ENCODE data around the gene ATP8B1. TPM values are rescaled to one million over a fixed set of nuclear protein-coding genes. Genes with fewer than 3 reads are reported as not detected.

ATP8B1 gene
- total RNA-seq, 2 donors from 2014 or later, result 6.4 to 14.9 TPM

DNA sequence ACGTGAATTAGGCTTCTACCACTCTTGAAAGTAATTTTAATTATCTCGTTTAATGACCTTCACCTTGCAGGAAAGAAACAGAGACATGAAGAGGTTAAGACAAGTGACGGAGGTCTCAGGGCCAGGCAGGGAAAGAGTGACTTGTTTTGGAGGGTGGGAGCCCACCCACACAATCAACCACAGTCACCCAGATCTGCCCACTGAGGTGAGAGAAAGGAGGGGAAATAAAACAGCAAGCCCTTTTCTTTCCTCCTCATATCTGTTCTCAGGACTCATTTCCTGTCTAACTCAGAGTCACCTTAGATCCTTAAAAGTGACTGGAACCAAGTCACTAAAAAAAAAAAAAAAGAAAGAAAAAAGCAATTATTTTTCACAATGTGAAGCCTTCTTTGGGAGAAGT, 26.8 kb downstream of the ATP8B1 start:
- intact Hi-C loops (cut with DNase I), result no loop called here
- DNase-seq (no peak), ATAC-seq (no peak)

DNA sequence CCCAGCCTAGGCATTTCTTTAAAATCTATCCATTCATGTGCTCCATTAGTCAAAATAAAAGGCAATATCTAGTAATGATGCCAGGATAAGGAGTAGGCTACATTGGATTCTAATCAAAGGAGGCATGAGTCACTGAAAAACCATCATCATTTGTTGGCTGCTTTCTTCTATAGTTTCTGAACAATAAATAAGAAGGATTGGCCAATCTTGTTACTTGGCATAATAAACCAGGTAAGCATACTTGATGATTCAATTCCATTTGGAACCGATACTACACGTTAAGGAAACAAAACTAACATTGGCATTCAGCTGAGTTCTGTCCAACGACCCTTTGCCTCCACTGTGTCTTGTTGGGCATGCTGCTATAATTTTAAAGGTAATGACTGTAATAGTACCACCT, 27.2 kb downstream of the ATP8B1 start:
- DNase-seq (no peak), ATAC-seq (no peak)
- intact Hi-C loops (cut with DNase I), result no loop called here

DNA sequence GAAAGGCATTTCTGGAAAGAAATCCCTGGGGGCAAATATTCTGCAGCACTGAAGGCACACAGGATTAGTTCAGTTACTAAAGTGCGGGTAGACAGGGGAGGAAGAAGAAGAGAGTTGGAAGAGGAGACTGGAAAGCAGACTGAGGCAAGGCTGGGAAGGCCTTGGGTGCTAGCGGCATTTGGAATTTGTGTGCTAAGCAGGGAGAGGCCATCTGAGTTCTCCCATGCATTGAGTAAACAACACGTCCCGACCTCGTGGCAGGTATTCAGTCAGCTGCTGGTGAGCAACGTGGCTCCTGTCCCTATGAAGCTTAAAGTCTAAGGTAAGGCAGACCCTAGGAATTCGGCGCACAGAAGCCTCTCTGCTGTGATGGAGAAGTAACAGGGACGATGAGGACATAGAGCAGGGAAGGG, 30.7 kb downstream of the ATP8B1 start:
- intact Hi-C loops (cut with DNase I), result no loop called here
- ATAC-seq (no peak), DNase-seq (no peak)

DNA sequence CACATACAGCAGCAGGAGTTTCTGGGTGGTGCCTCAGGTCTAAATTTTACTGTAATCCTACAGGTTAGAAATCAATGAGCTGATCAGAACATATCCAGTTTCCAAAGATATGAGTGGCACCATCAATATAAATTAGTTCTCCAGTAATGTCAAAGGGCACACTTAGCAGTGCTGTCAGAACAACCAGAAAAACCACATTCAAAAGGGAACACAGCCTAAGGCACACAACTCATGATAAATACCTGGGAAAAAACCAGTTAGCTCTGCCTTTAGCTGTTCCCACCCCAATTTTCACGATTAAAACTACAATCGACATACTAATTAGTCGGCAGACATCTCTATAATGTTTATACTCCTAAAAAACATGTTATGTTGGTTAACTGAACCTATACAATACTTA, 31.5 kb downstream of the ATP8B1 start:
- intact Hi-C loops (cut with DNase I), result no loop called here
- no peak for ATAC-seq

DNA sequence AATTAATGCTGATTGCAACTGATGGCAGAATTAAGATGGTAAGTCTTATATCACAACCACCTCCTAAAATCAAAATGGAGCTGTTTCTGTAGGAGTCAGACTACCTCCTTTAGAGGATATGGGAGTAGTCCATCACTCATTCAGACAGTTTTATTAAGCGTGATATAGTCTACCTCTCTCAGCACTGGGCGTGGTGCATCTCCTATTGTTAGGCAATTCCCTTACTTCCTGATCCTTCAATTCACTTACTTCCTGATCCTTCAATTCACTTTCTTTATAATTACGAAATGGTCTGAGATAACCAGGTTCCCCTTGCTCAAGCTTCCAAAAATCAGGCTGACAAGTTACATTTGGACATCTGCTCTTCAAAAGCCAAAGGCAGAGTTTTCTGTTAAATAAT, 31.9 kb downstream of the ATP8B1 start:
- intact Hi-C loops (cut with DNase I), result no loop called here
- ATAC-seq (peak in 1 of 2 donors; percentile 54), DNase-seq (no peak)

More for the DNA sequence above, 31.5 kb downstream of the ATP8B1 start:
- DNase-seq, result no peak

DNA sequence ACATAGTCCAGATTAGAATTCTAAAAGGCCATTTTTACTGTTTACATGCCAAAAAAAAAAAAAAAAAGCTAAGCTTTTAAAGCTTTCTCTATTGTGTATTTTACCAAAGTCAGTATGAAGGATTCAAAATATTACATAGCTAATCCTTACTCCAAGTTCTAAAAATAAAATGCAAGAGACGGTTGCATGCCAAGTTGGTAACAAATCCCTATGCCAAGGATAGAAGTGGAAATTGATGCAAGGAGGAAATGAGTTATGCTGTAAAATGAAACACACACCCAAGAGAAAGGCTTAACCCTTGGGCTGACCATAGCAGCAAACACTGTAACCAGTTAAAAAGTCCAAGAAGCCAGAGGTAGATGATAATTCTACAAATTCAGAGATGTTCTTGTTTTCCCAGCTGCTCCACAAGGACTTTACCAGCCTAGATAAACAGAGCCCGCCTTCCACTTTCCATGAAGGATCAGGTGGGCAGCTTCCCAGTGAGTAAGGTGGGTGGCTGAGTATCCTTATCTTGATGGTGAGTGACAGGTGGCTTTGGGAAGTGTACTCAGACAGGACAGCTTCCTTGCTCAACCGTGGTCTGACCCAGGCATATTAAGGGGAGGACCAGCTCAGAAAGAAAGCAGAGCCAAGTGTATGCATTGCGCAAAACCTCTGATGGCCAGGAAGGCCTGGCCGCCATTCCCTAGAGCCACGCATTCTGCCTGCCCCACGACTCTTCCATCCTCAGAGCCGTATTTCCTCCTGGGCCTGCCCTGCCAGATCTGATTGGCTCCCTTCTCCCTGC, 34.4 kb downstream of the ATP8B1 start:
- intact Hi-C loops (cut with DNase I), result no loop called here
- ATAC-seq (peak; percentile 62 to 69), DNase-seq (no peak)

DNA sequence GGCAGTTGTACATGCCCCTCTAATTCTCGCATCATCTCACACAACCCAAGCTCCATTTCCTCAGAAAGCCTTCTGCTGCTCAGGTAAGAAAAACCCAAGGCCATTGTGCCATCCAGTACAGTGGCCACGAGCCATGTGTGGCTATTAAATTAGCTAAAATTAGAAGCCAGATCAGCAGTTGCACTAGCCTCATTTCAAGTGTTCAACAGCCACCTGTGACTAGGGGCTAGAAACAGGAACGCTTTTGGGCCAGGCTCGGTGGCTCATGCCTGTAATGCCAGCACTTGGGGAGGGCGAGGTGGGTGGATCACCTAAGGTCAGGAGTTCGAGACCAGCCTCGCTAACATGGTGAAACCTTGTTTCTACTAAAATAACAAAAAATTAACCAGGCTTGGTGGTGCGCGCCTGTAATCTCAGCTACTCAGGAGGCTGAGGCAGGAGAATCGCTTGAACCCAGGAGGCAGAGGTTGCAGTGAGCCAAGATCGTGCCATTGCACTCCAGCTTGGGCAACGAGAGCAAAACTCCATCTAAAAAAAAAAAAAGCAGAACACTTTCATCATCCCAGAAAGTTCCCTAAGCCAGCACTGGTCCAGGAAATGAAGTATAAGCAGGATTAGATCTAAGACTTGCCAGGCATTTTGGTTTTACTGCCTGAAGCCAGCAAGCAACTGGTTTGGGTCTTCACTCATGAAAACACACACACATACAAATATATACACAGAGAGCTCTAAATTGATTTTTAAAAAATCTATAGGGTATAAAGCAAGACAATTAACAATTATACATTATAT, 35.7 kb downstream of the ATP8B1 start:
- ATAC-seq (no peak), DNase-seq (no peak)
- intact Hi-C loops (cut with DNase I), result no loop called here

DNA sequence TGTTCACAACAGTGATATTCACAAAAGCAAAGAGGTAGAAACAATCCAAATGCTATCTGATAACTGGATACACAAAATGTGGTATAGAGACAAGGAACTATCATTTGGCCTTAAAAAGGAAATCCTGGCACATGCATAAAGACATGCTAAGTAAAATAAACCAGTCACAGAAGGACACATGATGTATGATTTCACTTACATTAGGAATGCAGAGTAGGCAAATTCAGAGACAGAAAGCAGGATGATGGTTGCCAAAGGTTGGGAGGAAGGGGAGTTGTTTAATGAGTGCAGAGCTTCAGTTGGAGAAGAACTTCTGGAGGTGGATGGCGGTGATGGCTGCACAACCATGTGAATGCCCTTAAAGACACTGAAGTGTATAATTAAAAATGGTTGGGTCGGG, 38.1 kb downstream of the ATP8B1 start:
- intact Hi-C loops (cut with DNase I), result no loop called here
- ATAC-seq (no peak), DNase-seq (no peak)

DNA sequence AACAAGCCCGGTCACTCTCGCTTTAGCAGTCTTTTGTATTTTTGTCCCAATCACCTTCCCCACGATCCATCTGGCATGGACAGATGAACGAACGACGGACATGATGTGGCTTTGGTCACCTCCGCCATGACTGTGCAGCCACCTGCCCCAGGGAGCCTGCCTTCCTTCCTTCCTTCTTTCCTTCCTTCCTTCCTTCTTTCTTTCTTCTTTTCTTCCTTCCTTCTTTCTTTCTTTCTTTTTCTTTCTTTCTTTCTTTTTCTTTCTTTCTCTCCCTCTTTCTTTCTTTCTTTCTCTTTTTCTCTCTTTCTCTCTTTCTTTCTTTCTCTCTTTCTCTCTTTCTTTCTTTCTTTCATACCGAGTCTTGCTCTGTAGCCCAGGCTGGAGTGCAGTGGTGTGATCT, 39.0 kb downstream of the ATP8B1 start:
- intact Hi-C loops (cut with DNase I), result no loop called here
- no peak for DNase-seq
- ATAC-seq, result no peak

DNA sequence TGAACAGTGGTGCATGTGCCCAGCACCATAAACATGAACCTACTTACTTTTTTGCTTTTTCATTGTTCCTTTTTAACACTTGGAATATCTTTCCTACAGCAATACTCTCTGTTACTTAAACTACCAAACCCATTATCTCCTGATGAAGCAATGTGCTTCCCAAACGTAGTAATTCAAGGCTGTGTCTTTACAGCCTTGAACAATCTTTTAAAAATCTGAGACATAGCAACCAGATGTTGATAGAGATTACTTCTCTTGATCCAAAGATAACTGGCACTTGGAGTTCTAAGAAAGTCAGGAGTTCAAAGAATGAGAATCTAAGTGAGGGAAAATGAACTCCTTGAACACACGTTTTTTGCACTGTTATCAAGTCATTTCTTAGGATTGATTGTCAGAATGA, 40.4 kb downstream of the ATP8B1 start:
- intact Hi-C loops (cut with DNase I), result no loop called here
- no peak for ATAC-seq
- DNase-seq, result no peak

DNA sequence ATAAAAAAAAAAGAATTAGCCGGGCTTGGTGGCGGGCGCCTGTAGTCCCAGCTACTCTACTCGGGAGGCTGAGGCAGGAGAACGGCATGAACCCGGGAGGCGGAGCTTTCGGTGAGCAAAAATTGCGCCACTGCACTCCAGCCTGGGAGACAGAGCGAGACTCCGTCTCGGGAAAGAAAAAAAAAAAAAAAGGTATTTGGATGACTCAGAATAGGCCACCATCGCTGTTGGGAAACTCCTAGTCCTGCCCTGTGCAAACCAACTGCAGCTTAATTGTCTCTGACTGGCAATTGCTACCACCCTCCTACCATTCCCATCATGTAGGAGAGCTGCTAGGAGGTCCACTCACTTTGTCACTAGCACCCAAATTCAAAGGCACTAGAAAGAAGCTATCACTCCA, 43.5 kb downstream of the ATP8B1 start:
- ATAC-seq, result no peak
- no peak for DNase-seq
- intact Hi-C loops (cut with DNase I), result no loop called here

DNA sequence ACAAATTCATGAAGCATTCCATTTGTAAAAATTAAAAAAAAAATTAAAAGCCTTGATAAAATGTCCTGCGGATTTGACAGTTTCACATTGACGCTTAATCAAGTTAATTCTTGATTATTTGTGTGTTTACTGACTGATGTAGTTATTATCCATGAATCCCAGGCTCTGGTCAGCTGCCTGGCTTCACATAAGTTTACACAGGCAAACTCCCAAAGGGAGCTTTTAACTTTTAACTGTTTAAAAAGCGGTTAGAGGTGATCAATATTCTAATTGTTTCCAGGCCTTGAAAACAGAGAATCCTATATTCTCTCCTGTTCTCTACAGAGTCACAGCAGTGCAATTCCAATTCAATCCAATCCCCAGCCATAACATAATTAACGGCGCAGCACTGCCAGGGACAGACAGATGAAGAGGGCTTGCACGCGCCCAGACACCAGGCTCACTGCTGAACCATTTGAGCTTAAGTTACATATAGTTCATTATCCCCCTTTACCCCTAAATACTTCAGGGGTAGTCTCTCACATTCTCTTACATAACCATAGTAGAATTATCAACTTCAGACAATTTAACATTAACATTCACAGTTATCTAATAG, 47.5 kb downstream of the ATP8B1 start:
- DNase-seq (no peak), ATAC-seq (no peak)
- intact Hi-C loops (cut with DNase I), result no loop called here

DNA sequence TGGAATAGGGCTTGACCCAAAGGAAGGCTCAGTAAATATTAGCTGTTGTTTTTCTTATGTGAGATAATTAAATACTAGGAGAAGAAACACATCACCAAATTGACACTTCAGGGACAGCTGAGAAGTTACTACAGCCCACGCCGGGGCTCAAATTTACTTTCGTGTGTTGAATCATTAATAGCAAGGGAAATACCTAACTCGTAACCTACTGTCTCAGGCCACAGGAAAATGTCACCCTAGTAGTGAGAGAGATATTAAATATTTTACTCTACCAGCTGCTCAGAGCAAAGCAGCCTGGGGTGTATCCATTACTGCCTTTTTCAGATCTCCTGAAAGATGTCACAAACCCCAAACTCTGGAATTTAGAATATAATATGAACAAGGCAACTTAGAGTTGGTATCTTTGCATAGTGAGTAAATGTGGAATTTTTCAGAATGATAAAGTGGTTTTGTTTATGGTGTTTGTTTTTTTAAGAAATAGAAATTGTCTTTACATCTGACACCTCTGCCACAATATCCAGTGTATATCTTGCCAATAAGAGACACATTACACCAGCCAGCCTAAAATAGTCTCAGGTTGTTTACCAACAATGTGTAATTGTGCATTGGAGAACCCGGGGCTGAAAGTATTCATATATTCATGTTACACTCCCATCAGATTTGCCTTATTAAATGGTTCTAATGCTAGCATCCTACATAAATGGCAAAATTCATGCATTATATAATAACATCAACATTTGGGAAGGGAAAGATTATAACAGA, 48.4 kb downstream of the ATP8B1 start:
- DNase-seq (no peak), ATAC-seq (no peak)
- intact Hi-C loops (cut with DNase I), result no loop called here

DNA sequence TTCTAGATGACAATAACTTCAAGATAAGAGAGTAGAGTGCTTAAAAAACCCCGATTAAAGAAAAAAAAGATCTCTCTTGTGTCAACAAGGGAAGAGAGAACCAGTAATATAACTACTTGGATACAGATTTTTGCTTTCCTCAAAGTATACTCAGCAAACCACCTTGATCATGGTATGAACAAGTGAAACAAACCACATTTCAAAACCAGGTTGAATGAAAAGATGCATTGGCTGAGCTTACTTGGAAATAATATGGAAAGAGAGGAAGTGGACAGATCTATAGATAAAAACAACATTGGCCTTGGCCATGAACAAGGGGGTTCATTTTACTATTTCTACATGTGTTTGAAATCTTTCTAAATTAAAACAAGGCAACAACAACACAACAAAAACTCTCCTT, 50.1 kb downstream of the ATP8B1 start:
- intact Hi-C loops (cut with DNase I), result no loop called here
- DNase-seq (no peak), ATAC-seq (no peak)

DNA sequence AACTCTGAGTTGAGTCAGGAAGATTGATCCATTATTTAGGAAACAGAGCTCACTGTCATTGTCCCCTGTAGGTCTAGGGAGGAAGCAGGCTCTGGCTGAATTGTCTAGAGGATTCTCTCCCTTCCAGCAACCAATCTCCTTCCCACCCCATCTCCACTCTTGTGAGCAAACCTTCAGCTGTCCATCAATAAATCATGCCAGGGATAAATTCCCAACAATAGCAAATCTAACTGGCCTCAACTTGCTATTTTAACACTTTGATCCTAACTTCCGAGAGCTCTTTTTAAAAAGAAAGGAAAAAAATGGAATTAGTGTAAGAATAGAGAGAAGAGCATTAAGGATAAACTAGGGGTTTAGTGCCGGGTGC, 53.5 kb downstream of the ATP8B1 start:
- intact Hi-C loops (cut with DNase I), result no loop called here
- ATAC-seq (no peak), DNase-seq (no peak)

DNA sequence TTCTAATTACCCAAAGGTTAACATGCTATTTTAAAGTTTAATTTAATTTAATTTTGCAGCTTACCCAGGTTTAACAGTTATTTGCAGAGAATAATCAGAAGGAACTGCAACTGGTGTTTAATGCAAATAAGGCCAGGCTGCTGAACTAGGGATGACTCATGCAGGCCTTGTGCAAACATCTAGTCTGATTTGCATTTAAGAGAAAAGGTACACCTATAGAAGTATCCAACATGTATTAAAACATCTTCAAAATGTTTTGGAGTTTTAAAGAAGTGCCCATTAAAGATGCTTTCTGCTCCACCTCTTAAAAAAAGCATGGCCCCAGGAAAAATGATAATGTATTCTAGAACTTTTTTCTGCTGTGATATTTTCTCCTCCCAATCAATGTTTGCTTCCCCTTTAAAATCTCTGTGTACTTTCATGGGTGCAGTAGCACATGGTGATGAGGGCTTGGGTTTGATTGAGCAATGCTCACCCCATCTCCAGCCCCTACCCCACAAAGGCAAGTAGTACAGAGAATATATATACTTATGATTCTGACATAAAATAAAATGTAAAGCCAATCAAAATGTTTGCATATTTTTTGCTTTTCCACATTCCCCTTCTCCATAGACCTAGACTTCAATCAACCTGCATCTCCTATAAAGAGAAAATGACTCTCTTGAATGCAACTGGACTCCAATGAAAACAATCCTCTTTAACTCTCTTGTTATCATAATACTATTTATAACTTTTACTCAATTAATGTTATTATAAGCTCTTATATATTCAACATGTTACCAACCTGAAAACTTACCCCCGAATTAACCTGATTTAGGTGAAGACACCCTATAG, 54.1 kb downstream of the ATP8B1 start:
- DNase-seq, result no peak
- ATAC-seq, result peak in 1 of 2 donors; percentile 47
- intact Hi-C loops (cut with DNase I), result no loop called here

DNA sequence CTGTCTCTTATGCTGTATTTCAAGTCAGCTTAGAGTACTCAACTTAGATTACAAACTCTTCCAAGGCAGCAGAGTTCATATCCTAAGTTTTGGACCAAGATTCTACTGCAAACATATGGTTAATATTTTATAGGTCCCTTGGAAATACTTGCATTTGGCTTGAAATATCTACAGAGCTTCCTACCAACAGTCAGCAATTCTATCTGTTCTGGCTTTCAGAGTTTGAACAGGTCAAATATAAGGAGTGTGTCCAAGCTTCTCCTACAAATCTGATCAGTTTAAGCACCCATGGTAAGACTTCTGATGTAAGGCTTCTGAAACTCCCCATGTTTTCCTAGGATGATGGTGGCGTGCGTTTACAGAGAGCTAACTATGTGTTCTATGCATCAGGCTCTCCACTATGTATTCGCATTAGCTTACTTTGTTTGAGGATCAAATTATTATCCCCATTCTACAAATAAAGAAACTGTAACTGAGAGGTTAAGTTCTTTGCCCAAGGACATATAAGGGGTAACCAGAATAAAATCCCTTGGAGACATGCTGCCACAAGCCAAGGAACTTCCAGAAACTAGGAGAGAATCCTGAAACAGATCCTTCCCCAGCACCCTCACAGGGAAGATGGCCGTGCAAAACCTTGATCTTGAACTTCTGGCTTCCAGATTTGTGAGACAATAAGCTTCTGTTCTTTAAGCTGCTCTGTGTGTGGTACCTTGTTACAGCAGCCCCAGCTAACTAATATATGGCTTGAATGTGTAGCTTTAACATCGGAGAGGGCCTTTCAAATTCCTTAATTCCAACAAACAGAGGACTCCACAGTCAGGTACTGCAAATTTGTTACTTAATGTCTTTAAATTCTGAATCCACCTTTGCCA, 55.1 kb downstream of the ATP8B1 start:
- intact Hi-C loops (cut with DNase I), result no loop called here
- DNase-seq (no peak), ATAC-seq (no peak)

DNA sequence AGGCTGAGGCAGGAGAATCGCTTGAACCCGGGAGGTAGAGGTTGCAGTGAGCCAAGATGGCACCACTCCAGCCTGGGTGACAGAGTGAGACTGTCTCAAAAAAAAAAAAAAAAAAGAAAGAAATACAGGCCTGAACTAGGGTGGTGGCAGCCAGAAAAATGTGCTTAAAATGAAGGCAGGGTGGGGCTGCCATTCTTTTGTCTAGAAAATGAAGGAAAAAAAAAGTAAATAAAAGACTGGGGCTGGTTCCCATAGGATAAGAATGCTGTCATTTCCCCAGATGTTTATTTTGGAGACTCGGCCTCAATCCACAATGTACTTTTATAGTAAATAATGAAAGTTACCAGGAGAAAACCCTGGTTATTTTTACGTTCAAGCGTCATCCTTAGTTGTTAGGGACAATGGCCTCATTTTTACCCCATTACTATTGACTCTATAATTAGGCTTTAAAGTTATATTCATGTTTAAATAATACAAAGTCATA, 58.9 kb downstream of the ATP8B1 start:
- ATAC-seq (peak; percentile 19 to 21), DNase-seq (no peak)
- intact Hi-C loops (cut with DNase I), result no loop called here

Measured in left cardiac atrium (tissue), 4 donors.